ENCODE results near the gene C1orf50. TPM values are rescaled to one million over a fixed set of nuclear protein-coding genes. Genes with fewer than 3 reads are reported as not detected.

The C1orf50 gene
- total and polyA plus RNA-seq, 2 donors (not counting 3 experiments of a cell fraction or from before 2014, with no cell fraction given), result 4.8 to 7.4 TPM

DNA sequence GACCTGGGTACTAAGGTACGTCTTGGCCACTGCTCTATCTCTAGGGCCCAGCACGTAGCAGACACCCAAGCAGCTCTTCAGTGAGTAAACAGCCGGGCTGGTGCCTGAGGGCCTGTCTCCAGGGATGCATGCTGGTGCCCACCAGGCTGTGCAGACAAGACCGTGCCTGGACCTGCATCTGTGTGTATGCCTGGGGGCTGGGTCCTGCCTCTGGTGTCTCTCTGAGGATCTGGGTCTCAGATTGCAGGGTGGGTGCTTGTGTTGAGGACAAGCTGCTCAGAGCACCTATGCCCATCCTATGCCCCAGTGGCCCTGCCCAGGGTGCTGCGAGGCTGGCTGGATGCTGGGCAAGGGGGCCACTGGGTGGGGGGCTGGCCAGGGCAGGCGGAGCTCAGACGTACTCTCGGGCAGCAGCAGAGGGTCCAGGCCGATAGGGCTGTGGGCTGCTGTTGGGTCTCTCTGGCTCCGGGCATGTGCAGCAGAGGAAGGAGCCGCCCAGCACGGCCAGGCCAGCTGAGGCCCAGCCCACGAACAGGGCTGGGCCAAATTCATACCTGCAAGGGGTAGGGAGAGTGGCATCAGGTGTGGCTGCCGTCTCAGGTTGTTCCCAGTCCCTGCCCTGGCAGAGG is 31.5 kb upstream of the C1orf50 start:
- FAIRE-seq (no peak), DNase-seq (ENCODE audit: low read depth, low spot score) (no peak)
- Histone ChIP-seq H3K36me3 (ENCODE audit: control insufficient read depth in 2 of 2, extremely low read depth in 1 of 2, insufficient read depth in 2 of 2, low read length in 2 of 2) (no peaks in the 10 kb centered on the region), H3K9me3 (replicated peaks; ENCODE audit: control insufficient read depth, insufficient read depth, low read length) (no peaks in the 10 kb centered on the region), H3K27me3 (ENCODE audit: control insufficient read depth in 2 of 2, insufficient read depth in 2 of 2, low read length in 2 of 2) (no peaks in the 10 kb centered on the region), H3K9me1 (replicated peaks; ENCODE audit: control insufficient read depth, extremely low read depth, insufficient read depth, low read length) (no peaks in the 10 kb centered on the region), H2AFZ (ENCODE audit: low read depth, low read length) (no peak overlapping the region), H3K4me3 (replicated peaks in 1 of 3; ENCODE audit: insufficient read depth in 1 of 3, low read depth in 1 of 3, low read length in 3 of 3) (no peak overlapping the region), H3K4me1 (ENCODE audit: control insufficient read depth, extremely low read depth, insufficient read depth, low read length) (no peaks in the 10 kb centered on the region), H3K4me2 (ENCODE audit: insufficient read depth, low read length) (no peak overlapping the region), H3K27ac (ENCODE audit: insufficient read depth, low read depth, low read length) (no peak overlapping the region), H3K9ac (replicated peaks; ENCODE audit: extremely low read depth, insufficient read depth, low read length) (no peak overlapping the region), H3K79me2 (ENCODE audit: control insufficient read depth, insufficient read depth, low read length) (no peaks in the 10 kb centered on the region), H4K20me1 (replicated peaks; ENCODE audit: control insufficient read depth, extremely low read depth, insufficient read depth, low read length) (no peaks in the 10 kb centered on the region)
- intact Hi-C loops (cut with micrococcal nuclease), result no loop called here
- no TSS peak for BruUV-seq (replicated peaks)
- POLR2A ChIA-PET, result no interaction called here
- CTCF ChIA-PET, result interaction anchor here (0.6 to 1.8 kb wide), 5 partner anchors 9 to 157 kb away, joined by 3 to 7 read pairs (median 5); no protein-coding TSS in a partner anchor
- TF ChIP-seq, protein P1, sequence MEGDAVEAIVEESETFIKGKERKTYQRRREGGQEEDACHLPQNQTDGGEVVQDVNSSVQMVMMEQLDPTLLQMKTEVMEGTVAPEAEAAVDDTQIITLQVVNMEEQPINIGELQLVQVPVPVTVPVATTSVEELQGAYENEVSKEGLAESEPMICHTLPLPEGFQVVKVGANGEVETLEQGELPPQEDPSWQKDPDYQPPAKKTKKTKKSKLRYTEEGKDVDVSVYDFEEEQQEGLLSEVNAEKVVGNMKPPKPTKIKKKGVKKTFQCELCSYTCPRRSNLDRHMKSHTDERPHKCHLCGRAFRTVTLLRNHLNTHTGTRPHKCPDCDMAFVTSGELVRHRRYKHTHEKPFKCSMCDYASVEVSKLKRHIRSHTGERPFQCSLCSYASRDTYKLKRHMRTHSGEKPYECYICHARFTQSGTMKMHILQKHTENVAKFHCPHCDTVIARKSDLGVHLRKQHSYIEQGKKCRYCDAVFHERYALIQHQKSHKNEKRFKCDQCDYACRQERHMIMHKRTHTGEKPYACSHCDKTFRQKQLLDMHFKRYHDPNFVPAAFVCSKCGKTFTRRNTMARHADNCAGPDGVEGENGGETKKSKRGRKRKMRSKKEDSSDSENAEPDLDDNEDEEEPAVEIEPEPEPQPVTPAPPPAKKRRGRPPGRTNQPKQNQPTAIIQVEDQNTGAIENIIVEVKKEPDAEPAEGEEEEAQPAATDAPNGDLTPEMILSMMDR (IDR thresholded peaks at IDR 0.05; ENCODE audit: extremely low read depth in 1 of 2, insufficient read depth in 1 of 2, low read depth in 1 of 2, low read length in 2 of 2), result no peak
- no peak for TF ChIP-seq JUN (IDR thresholded peaks at IDR 0.05; ENCODE audit: borderline replicate concordance, insufficient read depth, insufficient read length, low read depth)
- TF ChIP-seq FOS (IDR thresholded peaks at IDR 0.05; ENCODE audit: borderline replicate concordance, insufficient read depth, low read length), result no peak
- no peak for TF ChIP-seq GATA2 (IDR thresholded peaks at IDR 0.05; ENCODE audit: insufficient read depth, insufficient read length, low read depth, low read length)
- TF ChIP-seq MYC (IDR thresholded peaks at IDR 0.05; ENCODE audit: low read depth, low read length), result no peak
- TF ChIP-seq POLR2AphosphoS5 (IDR thresholded peaks at IDR 0.05; ENCODE audit: insufficient read depth, low read depth, low read length), result no peak
- TF ChIP-seq MAX (IDR thresholded peaks at IDR 0.05; ENCODE audit: insufficient read depth, insufficient read length), result no peak
- TF ChIP-seq POLR2A (IDR thresholded peaks at IDR 0.05; ENCODE audit: low read depth, low read length), result no peak
- no peak for TF ChIP-seq EZH2 (IDR thresholded peaks at IDR 0.05; ENCODE audit: borderline replicate concordance, low read depth, low read length, severe bottlenecking)
- dilution Hi-C loops (cut with MboI; ENCODE audit: extremely low pct_ligation_motif_present, low sequenced_read_pairs), result no loop called here

Measured in endothelial cell of umbilical vein (primary cell).